RWPE2 (cell line): ENCODE results near the gene MTA1.

ENCODE experiments used
- ATAC-seq: fragments of 200-7000 bp; cut with Tn5 transposase; 3 replicates; pipeline ENCODE4 v1.9.1; 2021; ENCODE audit warnings: low read depth
- DNase-seq: peaks from one replicate; pipeline ENCODE4 v3.0.0-alpha.2; 2020; ENCODE audit warnings: low spot score
- H3K27ac ChIP-seq: fragments of 450-650 bp; 2 replicates; pipeline ENCODE4 v1.5.1; 2017; ENCODE audit warnings: mild to moderate bottlenecking; ENCODE audit not compliant: poor library complexity, severe bottlenecking
- H3K27me3 ChIP-seq: fragments of 250-450 bp; sonication (Bioruptor Pico); 2 replicates; pipeline ENCODE4 v1.5.1; 2021; ENCODE audit warnings: mild to moderate bottlenecking, moderate library complexity; ENCODE audit not compliant: insufficient read depth, poor library complexity, severe bottlenecking
- H3K36me3 ChIP-seq: fragments of 250-450 bp; sonication (Bioruptor Pico); 2 replicates; pipeline ENCODE4 v1.5.1; 2020; ENCODE audit warnings: low read depth, mild to moderate bottlenecking, moderate library complexity
- H3K4me1 ChIP-seq: fragments of 250-450 bp; sonication (Bioruptor Pico); 2 replicates; pipeline ENCODE4 v1.5.1; 2021; ENCODE audit warnings: mild to moderate bottlenecking, moderate library complexity; ENCODE audit not compliant: insufficient read depth, poor library complexity, severe bottlenecking
- H3K4me3 ChIP-seq: fragments of 250-450 bp; sonication (Bioruptor Pico); 2 replicates; pipeline ENCODE4 v1.5.1; 2021; ENCODE audit warnings: mild to moderate bottlenecking, moderate library complexity; ENCODE audit not compliant: severe bottlenecking
- H3K9me3 ChIP-seq: fragments of 250-450 bp; sonication (Bioruptor Pico); 2 replicates; pipeline ENCODE4 v1.5.1; 2021; ENCODE audit warnings: mild to moderate bottlenecking, moderate library complexity; ENCODE audit not compliant: severe bottlenecking
- TF ChIP-seq, protein P1 (sequence below): fragments of 450-650 bp; IDR thresholded peaks from one replicate; pipeline ENCODE4 v1.5.1; 2017; ENCODE audit warnings: mild to moderate bottlenecking, moderate library complexity; ENCODE audit not compliant: poor library complexity, severe bottlenecking

The MTA1 gene

GRCh38 chr14:105418269-105419194 lies 1.1 kb upstream of the MTA1 start:
- no peak for ATAC-seq
- no peaks in the 10 kb centered on the region for H3K9me3 ChIP-seq
- TF ChIP-seq, protein P1, sequence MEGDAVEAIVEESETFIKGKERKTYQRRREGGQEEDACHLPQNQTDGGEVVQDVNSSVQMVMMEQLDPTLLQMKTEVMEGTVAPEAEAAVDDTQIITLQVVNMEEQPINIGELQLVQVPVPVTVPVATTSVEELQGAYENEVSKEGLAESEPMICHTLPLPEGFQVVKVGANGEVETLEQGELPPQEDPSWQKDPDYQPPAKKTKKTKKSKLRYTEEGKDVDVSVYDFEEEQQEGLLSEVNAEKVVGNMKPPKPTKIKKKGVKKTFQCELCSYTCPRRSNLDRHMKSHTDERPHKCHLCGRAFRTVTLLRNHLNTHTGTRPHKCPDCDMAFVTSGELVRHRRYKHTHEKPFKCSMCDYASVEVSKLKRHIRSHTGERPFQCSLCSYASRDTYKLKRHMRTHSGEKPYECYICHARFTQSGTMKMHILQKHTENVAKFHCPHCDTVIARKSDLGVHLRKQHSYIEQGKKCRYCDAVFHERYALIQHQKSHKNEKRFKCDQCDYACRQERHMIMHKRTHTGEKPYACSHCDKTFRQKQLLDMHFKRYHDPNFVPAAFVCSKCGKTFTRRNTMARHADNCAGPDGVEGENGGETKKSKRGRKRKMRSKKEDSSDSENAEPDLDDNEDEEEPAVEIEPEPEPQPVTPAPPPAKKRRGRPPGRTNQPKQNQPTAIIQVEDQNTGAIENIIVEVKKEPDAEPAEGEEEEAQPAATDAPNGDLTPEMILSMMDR: no peak
- peaks cover 10% of the 10 kb centered on the region for H3K36me3 ChIP-seq
- peak overlapping the region; percentile 78 for H3K27ac ChIP-seq
- H3K27me3 ChIP-seq: no peaks in the 10 kb centered on the region
- peak overlapping the region; percentile 82 for H3K4me3 ChIP-seq
- peak; percentile 66 for DNase-seq
- peaks cover 6% of the 10 kb centered on the region for H3K4me1 ChIP-seq

DNA sequence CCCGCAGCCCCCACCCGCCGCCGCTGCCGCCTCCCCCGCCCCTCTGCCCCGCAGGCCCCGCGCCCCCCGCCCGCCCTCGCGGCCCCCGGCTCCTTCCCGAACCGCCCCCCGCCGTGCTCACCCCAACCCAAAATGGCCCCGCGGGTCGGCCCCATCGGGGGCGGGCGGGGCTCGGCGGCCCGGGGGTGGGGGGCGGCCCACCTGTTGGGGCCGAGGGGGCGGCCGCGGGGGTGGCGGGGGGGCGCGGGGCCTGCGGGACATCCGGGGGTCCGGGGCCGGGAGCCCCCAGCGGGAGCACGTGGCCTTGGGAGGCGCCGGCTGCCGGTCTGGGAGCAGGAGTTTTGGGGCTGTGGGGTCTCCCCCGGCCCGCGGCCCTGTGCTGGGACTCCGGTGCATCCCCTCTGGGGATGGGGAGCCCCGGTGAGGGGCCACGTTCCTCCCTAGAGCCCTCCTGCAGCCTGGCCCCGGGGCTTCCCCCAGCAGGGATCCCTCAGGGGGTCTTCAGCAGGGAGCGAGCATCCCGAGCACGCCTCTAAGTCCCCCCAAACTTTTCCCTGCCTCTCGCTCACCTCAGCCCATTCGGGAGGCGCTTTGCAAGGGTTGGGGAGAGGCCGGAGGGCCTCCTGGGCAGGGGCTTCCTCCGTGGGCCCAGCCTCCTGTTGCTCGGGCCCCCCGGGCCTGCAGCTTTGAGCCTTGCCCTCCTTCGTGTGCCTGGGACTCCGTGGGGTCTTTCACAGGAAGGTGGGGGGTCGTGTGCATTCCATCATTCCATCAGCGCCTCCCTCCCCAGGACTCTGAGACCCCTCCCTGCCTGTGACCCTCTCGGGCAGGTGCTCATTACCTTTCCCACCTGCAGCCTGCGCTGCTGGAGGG lies 710 bp downstream of the MTA1 start:
- TF ChIP-seq, protein P1: no peak
- no peak for DNase-seq
- H3K27ac ChIP-seq: peak overlapping the region; percentile 78

GRCh38 chr14:105420974-105421674 lies 1.5 kb downstream of the MTA1 start:
- Histone ChIP-seq H3K4me1 (peaks cover 6% of the 10 kb centered on the region), H3K27me3 (no peaks in the 10 kb centered on the region), H3K4me3 (peak overlapping the region; percentile 65), H3K9me3 (no peaks in the 10 kb centered on the region), H3K36me3 (peaks cover 30% of the 10 kb centered on the region), H3K27ac (peak overlapping the region; percentile 78)
- DNase-seq (peak; percentile 60), ATAC-seq (no peak)
- TF ChIP-seq, protein P1: no peak

More for the DNA sequence above, 710 bp downstream of the MTA1 start:
- ATAC-seq: no peak
- H3K4me1 ChIP-seq: peaks cover 6% of the 10 kb centered on the region
- H3K4me3 ChIP-seq: peak overlapping the region; percentile 82
- no peaks in the 10 kb centered on the region for H3K27me3 ChIP-seq
- H3K9me3 ChIP-seq: no peaks in the 10 kb centered on the region
- H3K36me3 ChIP-seq: peaks cover 28% of the 10 kb centered on the region

- DNase-seq (peak; percentile 70), ATAC-seq (no peak)
- TF ChIP-seq, protein P1: no peak
- peaks cover 6% of the 10 kb centered on the region for H3K4me1 ChIP-seq
- peak overlapping the region; percentile 78 for H3K27ac ChIP-seq
- no peak overlapping the region for H3K4me3 ChIP-seq
- peaks cover 37% of the 10 kb centered on the region for H3K36me3 ChIP-seq
- H3K27me3 ChIP-seq: no peaks in the 10 kb centered on the region
- no peaks in the 10 kb centered on the region for H3K9me3 ChIP-seq
Measured at GRCh38 chr14:105421723-105422615, 2.3 kb downstream of the MTA1 start.
